Subcutaneous adipose tissue (tissue), 4 donors: ENCODE results near the gene NCKAP5L. TPM values are rescaled to one million over a fixed set of nuclear protein-coding genes. Genes with fewer than 3 reads are reported as not detected.

Experiments used
- CTCF ChIP-seq: fragments of 450-650 bp; IDR thresholded peaks from one replicate; pipeline ENCODE4 v1.5.1; 2016; ENCODE audit warnings: low read depth, mild to moderate bottlenecking, control low read depth, antibody characterized with exemption, moderate library complexity
- total RNA-seq, 4 donors: library from RNA; depleted of rRNA; stranded (reverse); fragments of >200 nt; gene quantifications; one replicate each; pipeline ENCODE4 v1.1.0, GENCODE V29; 2016

NCKAP5L gene
- total RNA-seq, 4 donors from 2014 or later, result 9.1 to 23.9 (median 13.0) TPM

- no peak for TF ChIP-seq CTCF
Measured at GRCh38 chr12:49842519-49843352, 14.5 kb upstream of the NCKAP5L start, which contains the start of gene BCDIN3D. TSS of gene BCDIN3D (minus strand) at chr12:49843106. CDS start at chr12:49843087, 19 bp downstream.

GRCh38 chr12:49838973-49839633 is 10.9 kb upstream of the NCKAP5L start:
- TF ChIP-seq CTCF, result no peak

DNA sequence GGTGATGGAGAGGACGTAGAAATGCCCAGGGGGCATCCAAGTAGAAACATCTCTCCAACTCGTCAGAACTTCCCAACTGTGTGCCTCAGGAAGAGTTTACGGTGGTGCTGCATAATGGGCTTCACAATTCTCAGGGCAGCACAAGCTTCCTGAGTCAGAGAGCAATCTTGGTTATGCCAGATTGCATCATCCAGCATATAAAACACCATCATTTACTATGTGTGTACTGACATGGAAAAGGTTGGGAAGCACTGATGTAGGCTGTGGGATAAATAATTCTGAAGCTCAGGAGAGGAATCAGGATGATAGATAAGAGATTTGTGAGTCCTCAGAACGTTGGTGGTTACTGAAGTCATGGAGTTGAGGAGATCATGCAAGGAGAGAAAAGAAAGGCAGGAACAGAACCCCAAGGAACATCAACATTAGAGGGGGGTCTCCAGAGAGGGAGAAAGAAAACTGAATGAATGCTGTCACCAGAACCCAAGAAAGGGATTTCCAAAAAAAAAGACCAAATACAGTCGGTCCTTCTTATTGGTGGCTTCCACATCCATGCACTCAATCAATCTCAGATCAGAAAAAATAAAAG is 4.7 kb upstream of the NCKAP5L start:
- no peak for TF ChIP-seq CTCF

DNA sequence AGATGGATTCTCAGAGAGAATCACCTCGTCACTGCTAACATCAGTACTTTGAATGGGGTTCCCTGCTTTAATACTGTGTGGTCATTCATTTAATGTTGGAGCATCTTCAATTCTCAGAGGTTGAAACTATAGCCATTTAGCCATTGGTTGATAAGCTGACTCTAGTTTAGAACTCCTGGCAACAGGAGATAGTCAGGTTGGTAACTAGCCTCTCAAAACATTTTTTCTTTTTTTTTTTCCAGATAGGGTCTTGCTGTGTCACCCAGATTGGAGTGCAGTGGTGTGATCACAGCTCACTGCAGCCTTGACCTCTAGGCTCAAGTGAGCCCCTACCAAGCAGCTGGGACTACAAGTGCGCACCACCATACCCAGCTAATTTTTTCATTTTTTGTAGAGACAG is 3.5 kb upstream of the NCKAP5L start:
- no peak for TF ChIP-seq CTCF

GRCh38 chr12:49827401-49828099 is 663 bp downstream of the NCKAP5L start:
- no peak for TF ChIP-seq CTCF

GRCh38 chr12:49827051-49827400 is 1.2 kb downstream of the NCKAP5L start:
- no peak for TF ChIP-seq CTCF

- TF ChIP-seq CTCF, result no peak
Measured at GRCh38 chr12:49825971-49826421, 2.2 kb downstream of the NCKAP5L start.
